ENCODE measurements around the gene CMTM7. TPM values are rescaled to one million over a fixed set of nuclear protein-coding genes. Genes with fewer than 3 reads are reported as not detected.

CMTM7 gene
- total RNA-seq, 1 donor from 2014 or later: 83.0 TPM

GRCh38 chr3:32482693-32483092 is 91.0 kb downstream of the CMTM7 start:
- DNase-seq (ENCODE audit: extremely low read depth, low read depth, low spot score): no peak

- no peak for DNase-seq (ENCODE audit: extremely low read depth, low read depth, low spot score)
Measured at GRCh38 chr3:32483772-32484171, 92.1 kb downstream of the CMTM7 start.

- no peak for DNase-seq (ENCODE audit: extremely low read depth, low read depth, low spot score)
Measured at GRCh38 chr3:32484436-32484835, 92.8 kb downstream of the CMTM7 start.

- no peak for DNase-seq (ENCODE audit: extremely low read depth, low read depth, low spot score)
Measured at GRCh38 chr3:32487781-32488473, 96.3 kb downstream of the CMTM7 start.

GRCh38 chr3:32488474-32489008 is 96.9 kb downstream of the CMTM7 start:
- DNase-seq (ENCODE audit: extremely low read depth, low read depth, low spot score): no peak

GRCh38 chr3:32492684-32493436 is 101.2 kb downstream of the CMTM7 start:
- DNase-seq (ENCODE audit: extremely low read depth, low read depth, low spot score): no peak

- DNase-seq (ENCODE audit: extremely low read depth, low read depth, low spot score): no peak
Measured at GRCh38 chr3:32493437-32494414, 102.1 kb downstream of the CMTM7 start.

GRCh38 chr3:32495085-32495484 is 103.4 kb downstream of the CMTM7 start:
- DNase-seq (ENCODE audit: extremely low read depth, low read depth, low spot score): no peak

GRCh38 chr3:32495609-32496008 is 104.0 kb downstream of the CMTM7 start:
- DNase-seq (ENCODE audit: extremely low read depth, low read depth, low spot score): no peak

GRCh38 chr3:32498252-32498651 is 106.6 kb downstream of the CMTM7 start:
- no peak for DNase-seq (ENCODE audit: extremely low read depth, low read depth, low spot score)

GRCh38 chr3:32498992-32499391 is 107.3 kb downstream of the CMTM7 start:
- DNase-seq (ENCODE audit: extremely low read depth, low read depth, low spot score): no peak

- no peak for DNase-seq (ENCODE audit: extremely low read depth, low read depth, low spot score)
Measured at GRCh38 chr3:32499585-32499984, 107.9 kb downstream of the CMTM7 start.

GRCh38 chr3:32500231-32500630 is 108.6 kb downstream of the CMTM7 start:
- DNase-seq (ENCODE audit: extremely low read depth, low read depth, low spot score): no peak

- no peak for DNase-seq (ENCODE audit: extremely low read depth, low read depth, low spot score)
Measured at GRCh38 chr3:32500880-32501782, 109.5 kb downstream of the CMTM7 start.

GRCh38 chr3:32501783-32502117 is 110.1 kb downstream of the CMTM7 start:
- no peak for DNase-seq (ENCODE audit: extremely low read depth, low read depth, low spot score)

- DNase-seq (ENCODE audit: extremely low read depth, low read depth, low spot score): no peak
Measured at GRCh38 chr3:32502118-32502945, 110.7 kb downstream of the CMTM7 start, which contains the start of gene CMTM6. Gene CMTM6, minus strand, starts transcription at chr3:32502852. Its CDS starts 107 bp downstream, at chr3:32502745.

GRCh38 chr3:32502946-32503286 is 111.3 kb downstream of the CMTM7 start:
- DNase-seq (ENCODE audit: extremely low read depth, low read depth, low spot score): no peak

Measured in glomerular endothelial cell (primary cell).